Heart left ventricle (tissue), 13 donors: ENCODE measurements around the gene CAMKMT.

Experiments used
- POLR2A ChIP-seq, 2 donors: fragments of 450-650 bp; IDR thresholded peaks; one replicate each; pipeline ENCODE4 v1.6.1; 2017; ENCODE audit warnings: antibody characterized with exemption in 2 of 2, mild to moderate bottlenecking in 2 of 2, moderate library complexity in 2 of 2
- TF ChIP-seq, protein P1 (sequence below), 12 donors: fragments of 200-600 bp; sonication (generic) in 4 of 12; IDR thresholded peaks; one replicate each; pipeline versions ENCODE4 v1.5.0 to v1.8.0; 2018 to 2022; ENCODE audit warnings: antibody characterized with exemption in 12 of 12, mild to moderate bottlenecking in 5 of 12
- donor health status: ischemic (EF 13 %, LVEDD 7.1; RV severe dilation, severe dysfunction).
- donor health status: DM: no; HTN: yes; CAD: no.
- donor health status: DM: no; HTN: no; CAD: no.
- donor health status: ischemic (EF 25% LVEDD 6.9; RV normal size, moderate dysfunction).
- donor health status: ischemic (EF 25% LVEDD 5.7; RV mildly dilated, moderate dysfunction).
- donor health status: ischemic (EF 35%, LVEDD 5.7; RV mildly dilated, moderate dysfunction).
- donor health status: nonischemic (EF 11% LVEDD 7.7; RV severe dilation, severe dysfunction).
- donor health status: DM: yes; HTN: yes; CAD: no.
- donor health status: PGD.
- donor health status: ischemic (EF 29% LVEDD 5.4; RV normal size, mild dysfunction).
- donor health status: nonischemic (EF 23%, LVEDD 6.1; RV moderate dilation, normal function).

- TF ChIP-seq, protein P1, sequence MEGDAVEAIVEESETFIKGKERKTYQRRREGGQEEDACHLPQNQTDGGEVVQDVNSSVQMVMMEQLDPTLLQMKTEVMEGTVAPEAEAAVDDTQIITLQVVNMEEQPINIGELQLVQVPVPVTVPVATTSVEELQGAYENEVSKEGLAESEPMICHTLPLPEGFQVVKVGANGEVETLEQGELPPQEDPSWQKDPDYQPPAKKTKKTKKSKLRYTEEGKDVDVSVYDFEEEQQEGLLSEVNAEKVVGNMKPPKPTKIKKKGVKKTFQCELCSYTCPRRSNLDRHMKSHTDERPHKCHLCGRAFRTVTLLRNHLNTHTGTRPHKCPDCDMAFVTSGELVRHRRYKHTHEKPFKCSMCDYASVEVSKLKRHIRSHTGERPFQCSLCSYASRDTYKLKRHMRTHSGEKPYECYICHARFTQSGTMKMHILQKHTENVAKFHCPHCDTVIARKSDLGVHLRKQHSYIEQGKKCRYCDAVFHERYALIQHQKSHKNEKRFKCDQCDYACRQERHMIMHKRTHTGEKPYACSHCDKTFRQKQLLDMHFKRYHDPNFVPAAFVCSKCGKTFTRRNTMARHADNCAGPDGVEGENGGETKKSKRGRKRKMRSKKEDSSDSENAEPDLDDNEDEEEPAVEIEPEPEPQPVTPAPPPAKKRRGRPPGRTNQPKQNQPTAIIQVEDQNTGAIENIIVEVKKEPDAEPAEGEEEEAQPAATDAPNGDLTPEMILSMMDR (IDR thresholded peaks at IDR 0.05), result no peak
- TF ChIP-seq POLR2A (IDR thresholded peaks at IDR 0.05), result no peak
These were observed 2.9 kb downstream of the CAMKMT start for GRCh38 chr2:44364604-44365003.
